Mesenchymal stem cell (in vitro differentiated cells and primary cell): ENCODE measurements around the gene SNTG2.

ENCODE experiments used
- DNase-seq: peaks from one replicate; pipeline ENCODE4 v3.0.0-alpha.2; 2013
- H2AFZ ChIP-seq: one replicate; pipeline ENCODE4 v1.6.1; 2013; ENCODE audit warnings: low read depth, mild to moderate bottlenecking, control low read depth, inconsistent platforms, low read length, moderate library complexity
- H2AK5ac ChIP-seq: 2 replicates; pipeline ENCODE4 v1.6.1; 2013; ENCODE audit warnings: low read length, moderate library complexity, mild to moderate bottlenecking, inconsistent platforms; ENCODE audit not compliant: severe bottlenecking
- H2BK120ac ChIP-seq: one replicate; pipeline ENCODE4 v1.6.1; 2013; ENCODE audit warnings: low read depth, mild to moderate bottlenecking, inconsistent platforms, low read length, moderate library complexity
- H2BK12ac ChIP-seq, 2 experiments: one replicate each; pipeline ENCODE4 v1.6.1; 2013; ENCODE audit warnings: inconsistent platforms in 2 of 2, low read length in 2 of 2, mild to moderate bottlenecking in 2 of 2, moderate library complexity in 2 of 2, control low read depth in 1 of 2
- H2BK15ac ChIP-seq: one replicate; pipeline ENCODE4 v1.6.1; 2013; ENCODE audit warnings: mild to moderate bottlenecking, low read depth, inconsistent platforms; ENCODE audit not compliant: poor library complexity, severe bottlenecking
- H2BK5ac ChIP-seq: 2 replicates; pipeline ENCODE4 v1.6.1; 2013; ENCODE audit warnings: low read depth, mild to moderate bottlenecking, low read length, control low read depth, inconsistent platforms; ENCODE audit not compliant: poor library complexity, severe bottlenecking
- H3K14ac ChIP-seq, 2 experiments: one replicate each; pipeline ENCODE4 v1.6.1; 2013; ENCODE audit warnings: inconsistent platforms in 2 of 2, low read length in 2 of 2, control low read depth in 1 of 2, mild to moderate bottlenecking in 1 of 2, moderate library complexity in 1 of 2
- H3K18ac ChIP-seq, 2 experiments: one replicate each; pipeline ENCODE4 v1.6.1; 2013; ENCODE audit warnings: inconsistent platforms in 2 of 2, low read length in 2 of 2, control low read depth in 1 of 2, low read depth in 1 of 2, mild to moderate bottlenecking in 1 of 2
- H3K23ac ChIP-seq, 2 experiments: one replicate each; pipeline ENCODE4 v1.6.1; 2013; ENCODE audit warnings: inconsistent platforms in 2 of 2, low read length in 2 of 2, mild to moderate bottlenecking in 2 of 2, moderate library complexity in 2 of 2, control low read depth in 1 of 2
- H3K27ac ChIP-seq: 2 replicates; pipeline ENCODE4 v1.5.1; 2013; ENCODE audit warnings: mild to moderate bottlenecking, moderate library complexity, low read length, control low read depth, inconsistent platforms; ENCODE audit not compliant: poor library complexity, severe bottlenecking
- H3K27me3 ChIP-seq, 2 experiments: 2 replicates each; pipeline versions ENCODE4 v1.6.1 to v1.7.0; 2013; ENCODE audit warnings: low read length in 2 of 2, mild to moderate bottlenecking in 2 of 2, moderate library complexity in 2 of 2, control low read depth in 1 of 2, inconsistent platforms in 1 of 2; ENCODE audit not compliant: control insufficient read depth in 1 of 2, insufficient read depth in 1 of 2
- H3K36me3 ChIP-seq, 2 experiments: 2 replicates each; pipeline versions ENCODE4 v1.6.1 to v1.7.0; 2013; ENCODE audit warnings: low read length in 2 of 2, control low read depth in 1 of 2, inconsistent platforms in 1 of 2, low read depth in 1 of 2, mild to moderate bottlenecking in 1 of 2; ENCODE audit not compliant: insufficient read depth in 2 of 2, control insufficient read depth in 1 of 2
- H3K4ac ChIP-seq, 2 experiments: one replicate each; pipeline ENCODE4 v1.6.1; 2013; ENCODE audit warnings: inconsistent platforms in 2 of 2, low read length in 2 of 2, mild to moderate bottlenecking in 2 of 2, moderate library complexity in 2 of 2, control low read depth in 1 of 2, low read depth in 1 of 2
- H3K4me1 ChIP-seq: 2 replicates; pipeline ENCODE4 v1.6.1; 2013; ENCODE audit warnings: low read depth, low read length, control low read depth; ENCODE audit not compliant: control insufficient read depth, insufficient read depth
- H3K4me2 ChIP-seq: 2 replicates; pipeline ENCODE4 v1.6.1; 2013; ENCODE audit warnings: low read length, mild to moderate bottlenecking, inconsistent platforms; ENCODE audit not compliant: poor library complexity, severe bottlenecking
- H3K4me3 ChIP-seq, 2 experiments: 2 replicates each; pipeline versions ENCODE4 v1.5.1 to v1.7.0; 2013; ENCODE audit warnings: low read length in 2 of 2, mild to moderate bottlenecking in 2 of 2, control low read depth in 1 of 2, low read depth in 1 of 2; ENCODE audit not compliant: insufficient read depth in 1 of 2
- H3K79me1 ChIP-seq: replicated peaks from 2 replicates; pipeline ENCODE4 v1.6.1; 2013; ENCODE audit warnings: mild to moderate bottlenecking, control low read depth, low read length, inconsistent platforms; ENCODE audit not compliant: poor library complexity, severe bottlenecking
- H3K9ac ChIP-seq: 2 replicates; pipeline ENCODE4 v1.7.0; 2013; ENCODE audit warnings: mild to moderate bottlenecking, low read length, moderate library complexity
- H3K9me3 ChIP-seq: 2 replicates; pipeline ENCODE4 v1.7.0; 2013; ENCODE audit warnings: mild to moderate bottlenecking, low read length; ENCODE audit not compliant: control insufficient read depth
- H4K8ac ChIP-seq: one replicate; pipeline ENCODE4 v1.6.1; 2013; ENCODE audit warnings: inconsistent platforms, mild to moderate bottlenecking, low read length, moderate library complexity
- H4K91ac ChIP-seq: one replicate; pipeline ENCODE4 v1.6.1; 2013; ENCODE audit warnings: mild to moderate bottlenecking, low read length, inconsistent platforms
- WGBS: methylation state at CpG from one replicate; pipeline ENCODE4 v1.1.7; 2013; ENCODE audit warnings: mixed read lengths; 5-methylcytosine and 5-hydroxymethylcytosine counted together

SNTG2 gene

DNA sequence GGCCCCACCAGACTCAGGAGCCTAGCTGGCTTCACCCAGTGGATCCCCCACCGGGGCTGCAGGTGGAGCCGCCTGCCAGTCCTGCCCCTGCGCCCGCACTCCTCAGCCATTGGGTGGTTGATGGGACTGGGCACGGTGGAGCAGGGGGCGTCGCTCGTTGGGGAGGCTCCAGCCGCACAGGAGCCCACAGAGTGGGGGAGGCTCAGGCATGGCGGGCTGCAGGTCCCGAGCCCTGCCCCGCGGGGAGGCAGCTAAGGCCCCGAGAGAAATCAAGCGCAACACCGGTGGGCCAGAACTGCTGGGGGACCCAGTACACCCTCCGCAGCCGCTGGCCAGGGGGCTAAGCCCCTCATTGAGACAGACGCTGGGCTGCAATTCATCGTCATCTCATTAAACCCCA, 184.0 kb downstream of the SNTG2 start:
- no peak overlapping the region for H3K4ac ChIP-seq
- no peak overlapping the region for H4K91ac ChIP-seq
- H3K23ac ChIP-seq: no peak overlapping the region
- H3K4me2 ChIP-seq: no peak overlapping the region
- no peak overlapping the region for H2AK5ac ChIP-seq
- H3K27me3 ChIP-seq: peaks cover 0 to 11% of the 10 kb centered on the region in 2 experiments
- H3K36me3 ChIP-seq: no peaks in the 10 kb centered on the region
- no peak overlapping the region for H2BK5ac ChIP-seq
- no peaks in the 10 kb centered on the region for H3K9me3 ChIP-seq
- H3K79me1 ChIP-seq: no peaks in the 10 kb centered on the region
- no peak overlapping the region for H3K9ac ChIP-seq
- no peak overlapping the region for H4K8ac ChIP-seq
- H2BK120ac ChIP-seq: no peak overlapping the region
- peaks cover 9% of the 10 kb centered on the region for H3K4me1 ChIP-seq
- no peak overlapping the region for H2BK15ac ChIP-seq
- DNase-seq: no peak
- no peak overlapping the region for H2AFZ ChIP-seq
- H3K14ac ChIP-seq: no peak overlapping the region
- H3K18ac ChIP-seq: no peak overlapping the region
- WGBS: 95% methylated on average over 20 of the region's 20 CpGs
- no peak overlapping the region for H3K4me3 ChIP-seq
- H2BK12ac ChIP-seq: no peak overlapping the region
- no peak overlapping the region for H3K27ac ChIP-seq

DNA sequence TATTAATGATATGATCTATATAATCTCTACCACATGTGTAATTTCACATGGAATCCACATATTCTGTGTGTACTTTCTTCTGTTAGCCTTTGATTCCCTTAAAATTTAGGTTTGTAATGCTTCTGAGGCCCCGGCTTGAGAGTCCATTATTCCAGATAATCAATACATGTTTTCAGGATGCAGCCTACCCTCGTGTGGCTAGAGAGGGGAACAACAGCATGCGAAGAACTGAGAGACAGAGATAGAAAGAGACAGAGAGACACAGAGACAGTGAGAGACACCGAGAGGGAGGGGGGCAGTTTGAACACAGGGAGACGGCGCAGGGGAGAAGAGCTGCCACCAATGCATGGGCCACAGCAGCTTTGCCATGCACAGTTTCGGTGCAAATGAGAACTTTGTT, 185.4 kb downstream of the SNTG2 start:
- Histone ChIP-seq H3K18ac (no peak overlapping the region), H3K79me1 (no peaks in the 10 kb centered on the region), H3K4me1 (peaks cover 9% of the 10 kb centered on the region), H3K4me2 (no peak overlapping the region), H3K4me3 (no peak overlapping the region), H2AFZ (no peak overlapping the region), H3K9me3 (no peaks in the 10 kb centered on the region), H3K27ac (no peak overlapping the region), H2BK12ac (no peak overlapping the region), H3K9ac (no peak overlapping the region), H2BK120ac (no peak overlapping the region), H4K8ac (no peak overlapping the region), H4K91ac (no peak overlapping the region), H3K4ac (no peak overlapping the region), H3K23ac (no peak overlapping the region), H2BK15ac (no peak overlapping the region), H2AK5ac (no peak overlapping the region), H3K27me3 (peaks cover 0 to 11% of the 10 kb centered on the region in 2 experiments), H3K36me3 (no peaks in the 10 kb centered on the region), H3K14ac (no peak overlapping the region), H2BK5ac (no peak overlapping the region)
- WGBS: 53% methylated on average over 5 of the region's 7 CpGs
- no peak for DNase-seq

DNA sequence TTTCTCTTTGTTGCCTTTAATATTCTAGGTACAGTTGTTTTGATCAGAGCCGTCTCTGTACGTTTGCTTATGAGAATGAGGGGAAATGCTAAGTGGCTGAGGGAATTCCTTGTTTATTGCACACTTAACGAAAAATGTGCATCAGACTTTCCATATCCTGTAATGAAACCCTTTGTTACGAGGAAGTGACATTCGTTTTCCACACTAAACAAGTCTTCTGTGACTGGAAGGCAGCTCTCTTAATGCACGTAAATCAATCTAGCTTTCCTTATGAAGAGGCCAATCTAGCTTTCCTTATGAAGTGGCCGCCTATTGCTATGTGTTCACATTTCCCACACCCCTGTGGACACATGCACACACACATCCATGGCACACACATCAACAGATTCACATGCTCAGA, 186.2 kb downstream of the SNTG2 start:
- Histone ChIP-seq H3K4me1 (peaks cover 9% of the 10 kb centered on the region), H2BK5ac (no peak overlapping the region), H3K4me3 (no peak overlapping the region), H3K27ac (no peak overlapping the region), H3K23ac (no peak overlapping the region), H3K79me1 (no peaks in the 10 kb centered on the region), H2AK5ac (no peak overlapping the region), H2BK120ac (no peak overlapping the region), H3K9ac (no peak overlapping the region), H3K4ac (no peak overlapping the region), H3K27me3 (peaks cover 0 to 11% of the 10 kb centered on the region in 2 experiments), H3K14ac (no peak overlapping the region), H3K36me3 (no peaks in the 10 kb centered on the region), H3K9me3 (no peaks in the 10 kb centered on the region), H4K8ac (no peak overlapping the region), H2AFZ (no peak overlapping the region), H2BK12ac (no peak overlapping the region), H2BK15ac (no peak overlapping the region), H3K18ac (no peak overlapping the region), H4K91ac (no peak overlapping the region), H3K4me2 (no peak overlapping the region)
- DNase-seq: no peak
- WGBS: 37% methylated on average over 7 of the region's 7 CpGs

DNA sequence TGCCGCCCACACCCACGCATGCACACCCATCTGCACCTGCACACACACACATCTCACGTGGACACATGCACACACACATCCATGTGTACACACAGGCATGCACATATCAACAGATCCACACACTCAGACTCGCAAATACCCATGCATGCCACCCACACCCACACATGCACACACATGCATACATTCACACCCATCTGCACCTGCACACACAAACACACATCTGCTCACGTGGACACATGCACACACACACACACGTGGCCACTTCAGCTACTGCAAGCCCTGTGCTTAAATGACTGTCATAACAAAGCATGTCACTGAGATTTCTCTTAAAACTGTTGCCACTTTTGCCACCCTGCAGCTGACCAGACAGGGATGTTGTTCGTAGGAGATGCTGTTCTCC, 186.6 kb downstream of the SNTG2 start:
- no peaks in the 10 kb centered on the region for H3K79me1 ChIP-seq
- H2BK5ac ChIP-seq: no peak overlapping the region
- H3K36me3 ChIP-seq: no peaks in the 10 kb centered on the region
- H4K8ac ChIP-seq: no peak overlapping the region
- H3K27ac ChIP-seq: no peak overlapping the region
- H3K9me3 ChIP-seq: no peaks in the 10 kb centered on the region
- H3K23ac ChIP-seq: no peak overlapping the region
- peaks cover 9% of the 10 kb centered on the region for H3K4me1 ChIP-seq
- DNase-seq: no peak
- no peak overlapping the region for H2BK120ac ChIP-seq
- no peak overlapping the region for H2AK5ac ChIP-seq
- no peak overlapping the region for H2BK15ac ChIP-seq
- H3K4me3 ChIP-seq: no peak overlapping the region
- no peak overlapping the region for H2BK12ac ChIP-seq
- no peak overlapping the region for H2AFZ ChIP-seq
- H3K9ac ChIP-seq: no peak overlapping the region
- H4K91ac ChIP-seq: no peak overlapping the region
- no peak overlapping the region for H3K4me2 ChIP-seq
- WGBS: 78% methylated on average over 6 of the region's 7 CpGs
- H3K27me3 ChIP-seq: peaks cover 0 to 11% of the 10 kb centered on the region in 2 experiments
- no peak overlapping the region for H3K18ac ChIP-seq
- H3K4ac ChIP-seq: no peak overlapping the region
- H3K14ac ChIP-seq: no peak overlapping the region
